ENCODE results near the gene FCER1G.

Gene FCER1G

GRCh38 chr1:161176468-161177111 is 38.5 kb upstream of the FCER1G start:
- H3K27ac ChIP-seq (ENCODE audit: low read length), result no peak overlapping the region
- peaks cover 38% of the 10 kb centered on the region for H3K36me3 ChIP-seq (ENCODE audit: insufficient read depth, low read depth, low read length)
- peak overlapping the region; percentile 79; the same call in 1 of the 2 replicates for H3K9ac ChIP-seq (ENCODE audit: low read depth, low read length)
- H3K9me3 ChIP-seq (ENCODE audit: insufficient read depth, low read depth, low read length), result no peaks in the 10 kb centered on the region
- H3K27me3 ChIP-seq (ENCODE audit: insufficient read depth, low read length), result no peaks in the 10 kb centered on the region
- peak overlapping the region; percentile 84 for H3K4me3 ChIP-seq (ENCODE audit: low read length)
- H3K4me1 ChIP-seq (ENCODE audit: insufficient read depth, low read length), result peaks cover 6% of the 10 kb centered on the region; the same call in 1 of the 2 replicates

GRCh38 chr1:161177112-161177935 is 37.8 kb upstream of the FCER1G start, which contains the start of gene B4GALT3:
Gene B4GALT3, minus strand, starts transcription at chr1:161177507. Its CDS starts 1,447 bp downstream, at chr1:161176060.
- H3K27ac ChIP-seq (ENCODE audit: low read length), result no peak within 1 kb of the TSS
- H3K36me3 ChIP-seq (ENCODE audit: insufficient read depth, low read depth, low read length), result peaks cover 31% of the 10 kb centered on the region
- H3K4me3 ChIP-seq (ENCODE audit: low read length), result peak within 1 kb of the TSS; percentile 84
- no peaks in the 10 kb centered on the region for H3K27me3 ChIP-seq (ENCODE audit: insufficient read depth, low read length)
- peaks cover 6% of the 10 kb centered on the region; the same call in 1 of the 2 replicates for H3K4me1 ChIP-seq (ENCODE audit: insufficient read depth, low read length)
- H3K9me3 ChIP-seq (ENCODE audit: insufficient read depth, low read depth, low read length), result no peaks in the 10 kb centered on the region
- peak within 1 kb of the TSS; percentile 79; the same call in 1 of the 2 replicates for H3K9ac ChIP-seq (ENCODE audit: low read depth, low read length)

GRCh38 chr1:161177936-161178244 is 37.2 kb upstream of the FCER1G start:
- H3K9ac ChIP-seq (ENCODE audit: low read depth, low read length), result peak overlapping the region; percentile 79; the same call in 1 of the 2 replicates
- peaks cover 25% of the 10 kb centered on the region for H3K36me3 ChIP-seq (ENCODE audit: insufficient read depth, low read depth, low read length)
- peaks cover 6% of the 10 kb centered on the region; the same call in 1 of the 2 replicates for H3K4me1 ChIP-seq (ENCODE audit: insufficient read depth, low read length)
- no peaks in the 10 kb centered on the region for H3K27me3 ChIP-seq (ENCODE audit: insufficient read depth, low read length)
- peak overlapping the region; percentile 84 for H3K4me3 ChIP-seq (ENCODE audit: low read length)
- no peaks in the 10 kb centered on the region for H3K9me3 ChIP-seq (ENCODE audit: insufficient read depth, low read depth, low read length)
- H3K27ac ChIP-seq (ENCODE audit: low read length), result no peak overlapping the region

- Histone ChIP-seq H3K27me3 (ENCODE audit: insufficient read depth, low read length) (no peaks in the 10 kb centered on the region), H3K4me3 (ENCODE audit: low read length) (no peak overlapping the region), H3K36me3 (ENCODE audit: insufficient read depth, low read depth, low read length) (peaks cover 10% of the 10 kb centered on the region), H3K4me1 (ENCODE audit: insufficient read depth, low read length) (peaks cover 6% of the 10 kb centered on the region; the same call in 1 of the 2 replicates), H3K9me3 (ENCODE audit: insufficient read depth, low read depth, low read length) (no peaks in the 10 kb centered on the region), H3K9ac (ENCODE audit: low read depth, low read length) (no peak overlapping the region), H3K27ac (ENCODE audit: low read length) (no peak overlapping the region)
Observed at GRCh38 chr1:161179698-161180097, 35.4 kb upstream of the FCER1G start.

GRCh38 chr1:161180639-161181038 is 34.5 kb upstream of the FCER1G start:
- Histone ChIP-seq H3K27me3 (ENCODE audit: insufficient read depth, low read length) (no peaks in the 10 kb centered on the region), H3K36me3 (ENCODE audit: insufficient read depth, low read depth, low read length) (peaks cover under 1% of the 10 kb centered on the region; the same call in 1 of the 2 replicates), H3K27ac (ENCODE audit: low read length) (no peak overlapping the region), H3K9ac (ENCODE audit: low read depth, low read length) (no peak overlapping the region), H3K9me3 (ENCODE audit: insufficient read depth, low read depth, low read length) (no peaks in the 10 kb centered on the region), H3K4me3 (ENCODE audit: low read length) (no peak overlapping the region), H3K4me1 (ENCODE audit: insufficient read depth, low read length) (peaks cover 6% of the 10 kb centered on the region; the same call in 1 of the 2 replicates)

- Histone ChIP-seq H3K4me3 (ENCODE audit: low read length) (no peak overlapping the region), H3K9me3 (ENCODE audit: insufficient read depth, low read depth, low read length) (no peaks in the 10 kb centered on the region), H3K27ac (ENCODE audit: low read length) (no peak overlapping the region), H3K9ac (ENCODE audit: low read depth, low read length) (no peak overlapping the region), H3K4me1 (ENCODE audit: insufficient read depth, low read length) (peaks cover 6% of the 10 kb centered on the region; the same call in 1 of the 2 replicates), H3K27me3 (ENCODE audit: insufficient read depth, low read length) (no peaks in the 10 kb centered on the region), H3K36me3 (ENCODE audit: insufficient read depth, low read depth, low read length) (no peaks in the 10 kb centered on the region)
Observed at GRCh38 chr1:161182214-161182613, 32.9 kb upstream of the FCER1G start.

GRCh38 chr1:161185282-161185682 is 29.8 kb upstream of the FCER1G start:
- no peak overlapping the region for H3K27ac ChIP-seq (ENCODE audit: low read length)
- no peaks in the 10 kb centered on the region for H3K36me3 ChIP-seq (ENCODE audit: insufficient read depth, low read depth, low read length)
- H3K9ac ChIP-seq (ENCODE audit: low read depth, low read length), result no peak overlapping the region
- H3K27me3 ChIP-seq (ENCODE audit: insufficient read depth, low read length), result no peaks in the 10 kb centered on the region
- no peak overlapping the region for H3K4me3 ChIP-seq (ENCODE audit: low read length)
- no peaks in the 10 kb centered on the region for H3K4me1 ChIP-seq (ENCODE audit: insufficient read depth, low read length)
- H3K9me3 ChIP-seq (ENCODE audit: insufficient read depth, low read depth, low read length), result no peaks in the 10 kb centered on the region

- no peak overlapping the region for H3K4me3 ChIP-seq (ENCODE audit: low read length)
- no peaks in the 10 kb centered on the region for H3K4me1 ChIP-seq (ENCODE audit: insufficient read depth, low read length)
Observed at GRCh38 chr1:161185732-161186311, 29.3 kb upstream of the FCER1G start.

GRCh38 chr1:161187311-161187710 is 27.8 kb upstream of the FCER1G start:
- Histone ChIP-seq H3K9ac (ENCODE audit: low read depth, low read length) (no peak overlapping the region), H3K4me1 (ENCODE audit: insufficient read depth, low read length) (no peaks in the 10 kb centered on the region), H3K27me3 (ENCODE audit: insufficient read depth, low read length) (no peaks in the 10 kb centered on the region), H3K36me3 (ENCODE audit: insufficient read depth, low read depth, low read length) (no peaks in the 10 kb centered on the region; the same call in 1 of the 2 replicates), H3K27ac (ENCODE audit: low read length) (no peak overlapping the region), H3K4me3 (ENCODE audit: low read length) (no peak overlapping the region), H3K9me3 (ENCODE audit: insufficient read depth, low read depth, low read length) (no peaks in the 10 kb centered on the region)

More at GRCh38 chr1:161185732-161186311, 29.3 kb upstream of the FCER1G start:
- Histone ChIP-seq H3K36me3 (ENCODE audit: insufficient read depth, low read depth, low read length) (no peaks in the 10 kb centered on the region), H3K9ac (ENCODE audit: low read depth, low read length) (no peak overlapping the region), H3K9me3 (ENCODE audit: insufficient read depth, low read depth, low read length) (no peaks in the 10 kb centered on the region), H3K27me3 (ENCODE audit: insufficient read depth, low read length) (no peaks in the 10 kb centered on the region), H3K27ac (ENCODE audit: low read length) (no peak overlapping the region)

- Histone ChIP-seq H3K9me3 (ENCODE audit: insufficient read depth, low read depth, low read length) (no peaks in the 10 kb centered on the region), H3K27me3 (ENCODE audit: insufficient read depth, low read length) (no peaks in the 10 kb centered on the region)
Observed at GRCh38 chr1:161188381-161188780, 26.7 kb upstream of the FCER1G start.

GRCh38 chr1:161189036-161189435 is 26.1 kb upstream of the FCER1G start:
- Histone ChIP-seq H3K9ac (ENCODE audit: low read depth, low read length) (no peak overlapping the region), H3K36me3 (ENCODE audit: insufficient read depth, low read depth, low read length) (no peaks in the 10 kb centered on the region; the same call in 1 of the 2 replicates), H3K4me1 (ENCODE audit: insufficient read depth, low read length) (no peaks in the 10 kb centered on the region), H3K4me3 (ENCODE audit: low read length) (no peak overlapping the region), H3K27ac (ENCODE audit: low read length) (no peak overlapping the region), H3K27me3 (ENCODE audit: insufficient read depth, low read length) (no peaks in the 10 kb centered on the region), H3K9me3 (ENCODE audit: insufficient read depth, low read depth, low read length) (no peaks in the 10 kb centered on the region)

More at GRCh38 chr1:161188381-161188780, 26.7 kb upstream of the FCER1G start:
- Histone ChIP-seq H3K36me3 (ENCODE audit: insufficient read depth, low read depth, low read length) (no peaks in the 10 kb centered on the region; the same call in 1 of the 2 replicates), H3K4me3 (ENCODE audit: low read length) (no peak overlapping the region), H3K27ac (ENCODE audit: low read length) (no peak overlapping the region), H3K9ac (ENCODE audit: low read depth, low read length) (no peak overlapping the region), H3K4me1 (ENCODE audit: insufficient read depth, low read length) (no peaks in the 10 kb centered on the region)
